Glutamatergic neuron (in vitro differentiated cells): ENCODE results near the gene PHLDB2. TPM values are rescaled to one million over a fixed set of nuclear protein-coding genes. Genes with fewer than 3 reads are reported as not detected.
"Not testable (repeated sequence)": the region's sequence is repeated elsewhere in the genome, so short reads cannot be mapped to it uniquely, and the experiment has no call there.

Experiments
- DNase-seq: peaks from one replicate; pipeline ENCODE4 v3.0.0; 2022
- H3K27ac Mint-ChIP-seq: one replicate; pipeline ENCODE4 v1.8.0; 2020; ENCODE audit warnings: mild to moderate bottlenecking, mixed read lengths, inconsistent platforms; ENCODE audit not compliant: unreplicated experiment
- H3K27me3 Mint-ChIP-seq: one replicate; pipeline ENCODE4 v1.8.0; 2020; ENCODE audit warnings: mild to moderate bottlenecking, moderate library complexity, mixed read lengths, inconsistent platforms; ENCODE audit not compliant: unreplicated experiment
- H3K36me3 Mint-ChIP-seq: one replicate; pipeline ENCODE4 v1.8.0; 2020; ENCODE audit warnings: mild to moderate bottlenecking, mixed read lengths, inconsistent platforms; ENCODE audit not compliant: unreplicated experiment
- H3K4me1 Mint-ChIP-seq: one replicate; pipeline ENCODE4 v1.8.0; 2020; ENCODE audit warnings: mild to moderate bottlenecking, low read depth, mixed read lengths, inconsistent platforms; ENCODE audit not compliant: unreplicated experiment
- H3K4me3 Mint-ChIP-seq: one replicate; pipeline ENCODE4 v1.8.0; 2020; ENCODE audit warnings: mild to moderate bottlenecking, mixed read lengths, inconsistent platforms; ENCODE audit not compliant: unreplicated experiment
- H3K9me3 Mint-ChIP-seq: one replicate; pipeline ENCODE4 v1.8.0; 2020; ENCODE audit warnings: mild to moderate bottlenecking, moderate library complexity, mixed read lengths, inconsistent platforms; ENCODE audit not compliant: unreplicated experiment
- total RNA-seq: library from RNA; stranded (reverse); fragmentation: NEBNext Ultra II Directional; extraction: Animal tissue kit (Norgen Biotek cat#: 25700); gene quantifications from one replicate; pipeline ENCODE4 v1.2.1, GENCODE V29; 2021; ENCODE audit not compliant: unreplicated experiment
- TF ChIP-seq, protein P1 (sequence below): fragments of 200-600 bp; sonication (generic); IDR thresholded peaks from one replicate; pipeline ENCODE4 v1.5.0; 2021; ENCODE audit not compliant: partially characterized antibody, unreplicated experiment

PHLDB2 gene
- total RNA-seq, 1 donor from 2014 or later: 18.7 TPM

DNA sequence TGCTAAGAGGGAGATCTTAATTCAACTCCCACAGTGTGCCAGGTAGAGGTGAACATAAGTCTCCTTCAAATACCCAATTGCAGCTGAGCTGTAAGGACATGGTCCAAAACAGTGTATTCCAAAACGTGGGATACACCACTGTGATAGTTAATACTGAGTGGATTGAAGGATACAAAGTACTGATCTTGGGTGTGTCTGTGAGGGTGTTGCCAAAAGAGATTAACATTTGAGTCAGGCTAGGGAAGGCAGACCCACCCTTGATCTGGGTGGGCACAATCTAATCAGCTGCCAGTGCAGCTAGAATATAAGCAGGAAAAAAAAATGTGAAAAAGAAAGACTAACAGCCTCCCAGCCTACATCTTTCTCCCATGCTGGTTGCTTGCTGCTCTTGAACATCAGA, 45.1 kb upstream of the PHLDB2 start:
- Mint-ChIP-seq H3K27me3 (no peaks in the 10 kb centered on the region), H3K4me3 (no peak overlapping the region), H3K9me3 (no peaks in the 10 kb centered on the region), H3K4me1 (no peaks in the 10 kb centered on the region), H3K36me3 (peaks cover 15% of the 10 kb centered on the region), H3K27ac (no peak overlapping the region)
- TF ChIP-seq, protein P1, sequence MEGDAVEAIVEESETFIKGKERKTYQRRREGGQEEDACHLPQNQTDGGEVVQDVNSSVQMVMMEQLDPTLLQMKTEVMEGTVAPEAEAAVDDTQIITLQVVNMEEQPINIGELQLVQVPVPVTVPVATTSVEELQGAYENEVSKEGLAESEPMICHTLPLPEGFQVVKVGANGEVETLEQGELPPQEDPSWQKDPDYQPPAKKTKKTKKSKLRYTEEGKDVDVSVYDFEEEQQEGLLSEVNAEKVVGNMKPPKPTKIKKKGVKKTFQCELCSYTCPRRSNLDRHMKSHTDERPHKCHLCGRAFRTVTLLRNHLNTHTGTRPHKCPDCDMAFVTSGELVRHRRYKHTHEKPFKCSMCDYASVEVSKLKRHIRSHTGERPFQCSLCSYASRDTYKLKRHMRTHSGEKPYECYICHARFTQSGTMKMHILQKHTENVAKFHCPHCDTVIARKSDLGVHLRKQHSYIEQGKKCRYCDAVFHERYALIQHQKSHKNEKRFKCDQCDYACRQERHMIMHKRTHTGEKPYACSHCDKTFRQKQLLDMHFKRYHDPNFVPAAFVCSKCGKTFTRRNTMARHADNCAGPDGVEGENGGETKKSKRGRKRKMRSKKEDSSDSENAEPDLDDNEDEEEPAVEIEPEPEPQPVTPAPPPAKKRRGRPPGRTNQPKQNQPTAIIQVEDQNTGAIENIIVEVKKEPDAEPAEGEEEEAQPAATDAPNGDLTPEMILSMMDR: no peak
- DNase-seq: no peak

DNA sequence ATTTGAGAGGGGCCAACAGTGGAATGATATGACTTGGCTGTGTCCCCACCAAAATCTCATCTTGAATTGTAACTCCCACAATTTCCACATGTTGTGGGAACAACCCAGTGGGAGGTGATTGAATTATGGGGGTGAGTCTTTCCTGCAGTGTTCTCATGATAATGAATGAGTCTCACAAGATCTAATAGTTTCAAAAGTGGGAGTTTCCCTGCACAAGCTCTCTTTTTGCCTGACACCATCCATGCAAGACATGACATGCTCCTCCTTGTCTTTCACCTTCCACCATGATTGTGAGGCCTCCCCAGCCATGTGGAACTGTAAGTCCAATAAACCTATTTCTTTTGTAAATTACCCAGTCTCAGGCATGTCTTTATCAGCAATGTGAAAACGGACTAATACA, 42.3 kb upstream of the PHLDB2 start:
- H3K36me3 Mint-ChIP-seq: peaks cover 19% of the 10 kb centered on the region
- H3K27ac Mint-ChIP-seq, H3K27me3 Mint-ChIP-seq, DNase-seq, H3K9me3 Mint-ChIP-seq, H3K4me1 Mint-ChIP-seq, H3K4me3 Mint-ChIP-seq: not testable (repeated sequence)

DNA sequence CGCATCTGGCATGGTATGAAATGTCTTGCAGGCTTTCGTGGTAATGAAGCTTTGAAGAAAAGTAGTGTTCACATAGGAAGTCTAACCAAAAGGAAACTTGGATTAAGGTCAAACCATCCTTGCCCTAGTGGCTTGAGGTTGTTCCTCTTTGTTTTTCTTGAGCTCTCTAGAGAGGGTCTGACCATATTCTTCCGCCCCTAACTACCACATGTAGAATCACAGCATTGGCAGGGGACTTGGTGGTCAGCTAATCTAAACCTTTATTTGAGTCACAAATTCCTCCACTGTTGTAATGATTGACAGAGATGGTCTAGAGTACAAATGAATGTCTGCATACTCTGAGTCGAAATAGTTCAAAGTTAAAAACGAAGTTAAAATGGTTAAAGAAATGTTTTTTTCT, 39.1 kb upstream of the PHLDB2 start:
- H3K27ac Mint-ChIP-seq: no peak overlapping the region
- H3K4me3 Mint-ChIP-seq: no peak overlapping the region
- peaks cover 17% of the 10 kb centered on the region for H3K36me3 Mint-ChIP-seq
- H3K27me3 Mint-ChIP-seq: no peaks in the 10 kb centered on the region
- H3K4me1 Mint-ChIP-seq: no peaks in the 10 kb centered on the region
- TF ChIP-seq, protein P1: no peak
- DNase-seq: no peak
- no peaks in the 10 kb centered on the region for H3K9me3 Mint-ChIP-seq

DNA sequence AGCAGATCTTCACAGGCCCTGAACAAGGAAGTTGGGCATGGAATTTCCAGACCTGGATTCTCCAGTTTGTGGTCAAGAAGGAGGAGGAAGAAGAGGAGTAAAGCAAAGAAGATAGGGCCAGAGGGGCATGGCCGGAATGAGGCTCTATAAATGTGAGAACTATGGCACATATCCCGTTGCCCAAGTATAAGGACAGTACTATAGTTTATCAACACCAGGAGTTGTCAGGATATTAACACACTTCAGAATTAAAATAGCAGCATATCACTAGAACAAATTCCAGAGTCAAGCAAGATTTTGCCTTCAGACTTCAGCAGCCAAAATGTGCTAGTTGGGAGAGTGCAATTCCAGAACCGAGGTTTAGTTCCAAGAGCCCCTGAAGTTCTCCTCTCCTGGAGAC, 38.4 kb upstream of the PHLDB2 start:
- DNase-seq: no peak
- no peaks in the 10 kb centered on the region for H3K4me1 Mint-ChIP-seq
- H3K27me3 Mint-ChIP-seq: no peaks in the 10 kb centered on the region
- TF ChIP-seq, protein P1: no peak
- H3K27ac Mint-ChIP-seq: no peak overlapping the region
- H3K36me3 Mint-ChIP-seq: peaks cover 10% of the 10 kb centered on the region
- no peaks in the 10 kb centered on the region for H3K9me3 Mint-ChIP-seq
- no peak overlapping the region for H3K4me3 Mint-ChIP-seq

DNA sequence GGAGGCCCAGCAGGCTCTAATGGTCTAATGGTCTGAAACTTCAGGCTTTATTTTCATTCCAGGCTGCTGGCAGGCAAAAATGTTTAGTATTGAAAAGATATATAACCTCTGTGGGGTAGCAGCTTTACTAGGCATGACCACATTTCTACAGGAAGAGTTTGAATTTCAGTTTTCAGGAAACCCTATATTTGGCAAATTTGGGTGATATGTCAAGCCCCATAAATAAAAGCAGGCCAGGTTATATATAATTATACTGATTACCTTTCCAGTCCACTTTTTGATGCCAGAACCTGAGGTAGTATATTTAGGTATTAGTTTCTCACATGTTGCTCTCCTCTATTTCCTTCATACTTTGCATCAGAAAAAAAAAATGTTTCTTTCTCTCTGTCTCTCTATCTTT, 37.2 kb upstream of the PHLDB2 start:
- Mint-ChIP-seq H3K9me3 (no peaks in the 10 kb centered on the region), H3K27me3 (no peaks in the 10 kb centered on the region), H3K36me3 (peaks cover 9% of the 10 kb centered on the region), H3K4me3 (no peak overlapping the region), H3K27ac (no peak overlapping the region), H3K4me1 (no peaks in the 10 kb centered on the region)
- no peak for DNase-seq
- TF ChIP-seq, protein P1: no peak

DNA sequence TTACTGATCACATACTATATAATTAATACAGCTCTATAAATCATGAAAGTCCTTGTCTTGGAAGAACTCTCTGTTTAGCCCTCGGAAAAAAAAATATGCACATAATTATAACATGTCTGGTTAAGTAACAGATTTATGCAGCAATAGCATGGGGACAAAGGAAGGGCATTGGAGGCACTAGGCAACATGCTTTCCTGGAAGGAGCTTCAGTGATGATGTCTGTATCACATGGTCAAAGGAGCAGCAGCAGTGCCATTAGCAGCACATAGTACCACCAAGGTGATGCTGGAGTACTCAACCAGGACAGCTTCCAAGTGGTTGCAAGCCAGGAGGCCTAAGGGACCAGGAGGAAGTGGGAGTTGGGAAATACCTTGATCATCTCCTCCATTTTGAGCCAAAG, 36.3 kb upstream of the PHLDB2 start:
- Mint-ChIP-seq H3K4me3 (no peak overlapping the region), H3K36me3 (peaks cover 9% of the 10 kb centered on the region), H3K27ac (no peak overlapping the region), H3K4me1 (no peaks in the 10 kb centered on the region), H3K9me3 (no peaks in the 10 kb centered on the region), H3K27me3 (no peaks in the 10 kb centered on the region)
- TF ChIP-seq, protein P1: no peak
- no peak for DNase-seq
